Stomach (tissue), 9 donors: ENCODE data around the gene TENM4. TPM values are rescaled to one million over a fixed set of nuclear protein-coding genes. Genes with fewer than 3 reads are reported as not detected.

Experiments used
- DNase-seq, 2 donors: peaks; one replicate each; pipeline versions ENCODE4 v3.0.0 to v3.0.0-alpha.2; 2013 to 2019
- H3K27ac ChIP-seq, 5 donors: fragments of 200-600 bp in 4 of 5; sonication (generic) in 4 of 5; one replicate each; pipeline ENCODE4 v1.5.1; 2013 to 2019; ENCODE audit warnings: mild to moderate bottlenecking in 1 of 5, moderate library complexity in 1 of 5
- H3K27me3 ChIP-seq, 3 donors: fragments of 200-600 bp; sonication (generic); one replicate each; pipeline ENCODE4 v1.5.1; 2017 to 2019; ENCODE audit warnings: mixed run types in 1 of 3
- H3K36me3 ChIP-seq, 4 donors: fragments of 200-600 bp; sonication (generic); 1 replicate in 3 of 4; 2 replicates in 1 of 4; pipeline ENCODE4 v1.5.1; 2016 to 2019
- H3K4me1 ChIP-seq, 4 donors: fragments of 200-600 bp; sonication (generic); one replicate each; pipeline ENCODE4 v1.5.1; 2016 to 2019
- H3K4me3 ChIP-seq, 4 donors: fragments of 200-600 bp; sonication (generic) in 3 of 4; one replicate each; pipeline ENCODE4 v1.5.1; 2016 to 2019; ENCODE audit warnings: mild to moderate bottlenecking in 1 of 4
- H3K9me3 ChIP-seq, 4 donors: fragments of 200-600 bp; sonication (generic); one replicate each; pipeline ENCODE4 v1.5.1; 2016 to 2019
- CTCF ChIP-seq, 7 experiments: fragments of 450-650 bp in 4 of 7; fragments of 200-600 bp in 3 of 7; sonication (generic) in 3 of 7; IDR thresholded peaks; one replicate each; pipeline ENCODE4 v1.5.1; 2016 to 2019; ENCODE audit warnings: antibody characterized with exemption in 7 of 7, control low read depth in 2 of 7, mild to moderate bottlenecking in 1 of 7
- EP300 ChIP-seq: sonication (generic); formaldehyde crosslinking; IDR thresholded peaks from one replicate; pipeline ENCODE4 v1.6.1; 2017; ENCODE audit warnings: antibody characterized with exemption
- POLR2A ChIP-seq, 4 donors: fragments of 450-650 bp; IDR thresholded peaks; one replicate each; pipeline ENCODE4 v1.6.1; 2016; ENCODE audit warnings: antibody characterized with exemption in 4 of 4, control low read depth in 2 of 4, mild to moderate bottlenecking in 1 of 4, moderate library complexity in 1 of 4
- POLR2AphosphoS5 ChIP-seq, 3 donors: sonication (generic); formaldehyde crosslinking; IDR thresholded peaks; one replicate each; pipeline ENCODE4 v1.6.1; 2016; ENCODE audit warnings: antibody characterized with exemption in 3 of 3
- WGBS, 5 donors: extraction: QIAGEN DNeasy Blood & Tissue Kit in 3 of 5; methylation state at CpG; one replicate each; pipeline versions ENCODE4 v1.1.5 to v1.1.7; 2013 to 2018; 5-methylcytosine and 5-hydroxymethylcytosine counted together
- intact Hi-C: fragments of 100-400 bp; cut with DNase I; formaldehyde crosslinking; loops from one replicate; pipeline ENCODE4 v1.15.1; 2023; ENCODE audit warnings: low total_unique reads
- polyA plus RNA-seq, 3 donors: library from polyadenylated mRNA; stranded (reverse); fragments of 200-250 nt; gene quantifications; one replicate each; pipeline ENCODE4 v1.2.3, GENCODE V29; 2013
- total RNA-seq, 5 donors: library from RNA; depleted of rRNA; stranded (reverse); fragments of >200 nt; gene quantifications; one replicate each; pipeline versions ENCODE4 v1.1.0 to v1.2.3, GENCODE V29; 2014 to 2016
- donor health status: healthy with polysubstance abuse.
- donor health status: Bipolar disorder and iron deficiency.
- donor health status: healthy.

TENM4 gene
- total and polyA plus RNA-seq, 8 donors, result 0.06 to 13.2 (median 0.87) TPM; not detected in 1

GRCh38 chr11:79335681-79336080 is 105.1 kb downstream of the TENM4 start:
- Histone ChIP-seq H3K27me3 (no peaks in the 10 kb centered on the region), H3K9me3 (no peaks in the 10 kb centered on the region), H3K27ac (no peak overlapping the region), H3K4me3 (no peak overlapping the region), H3K4me1 (no peaks in the 10 kb centered on the region), H3K36me3 (no peaks in the 10 kb centered on the region)
- no peak for DNase-seq
- intact Hi-C loops, result no loop called here
- TF ChIP-seq POLR2AphosphoS5 (IDR thresholded peaks at IDR 0.05) (no peak), CTCF (IDR thresholded peaks at IDR 0.05) (no peak), EP300 (no peak), POLR2A (IDR thresholded peaks at IDR 0.05) (no peak)
- WGBS, 5 donors, result 69 to 93% (median 86%) methylated on average over 3 of the region's 3 CpGs

DNA sequence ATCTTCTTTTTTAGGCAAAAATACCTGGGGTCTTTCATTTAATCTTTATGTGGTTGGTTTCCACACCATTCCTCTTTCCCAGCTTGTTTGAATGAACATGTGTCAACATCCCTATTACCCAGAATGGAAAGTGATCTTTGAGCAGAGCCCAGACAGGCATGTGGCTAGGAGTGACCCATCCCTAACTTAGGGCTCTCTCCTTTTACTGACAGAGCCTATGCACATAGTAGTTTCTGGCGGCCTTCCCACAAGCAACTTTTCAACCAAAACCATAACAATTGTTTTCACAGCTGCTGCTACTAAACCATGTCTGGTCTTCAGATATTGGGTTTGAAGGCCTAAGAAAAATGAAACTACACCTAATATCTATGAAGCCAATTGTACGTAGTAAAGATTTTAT is 107.5 kb downstream of the TENM4 start:
- no peaks in the 10 kb centered on the region for H3K4me1 ChIP-seq
- DNase-seq, result no peak
- no peaks in the 10 kb centered on the region for H3K36me3 ChIP-seq
- no peak overlapping the region for H3K27ac ChIP-seq
- intact Hi-C loops, result no loop called here
- no peaks in the 10 kb centered on the region for H3K9me3 ChIP-seq
- H3K27me3 ChIP-seq, result no peaks in the 10 kb centered on the region
- TF ChIP-seq CTCF (IDR thresholded peaks at IDR 0.05) (no peak), POLR2A (IDR thresholded peaks at IDR 0.05) (no peak), EP300 (no peak), POLR2AphosphoS5 (IDR thresholded peaks at IDR 0.05) (no peak)
- no peak overlapping the region for H3K4me3 ChIP-seq
- 81 to 97% (median 88%) methylated on average over 2 of the region's 2 CpGs for WGBS, 5 donors

GRCh38 chr11:79332017-79332416 is 108.8 kb downstream of the TENM4 start:
- Histone ChIP-seq H3K27me3 (no peaks in the 10 kb centered on the region), H3K4me3 (no peak overlapping the region), H3K27ac (no peak overlapping the region), H3K36me3 (no peaks in the 10 kb centered on the region), H3K4me1 (no peaks in the 10 kb centered on the region), H3K9me3 (no peaks in the 10 kb centered on the region)
- no peak for TF ChIP-seq POLR2AphosphoS5 (IDR thresholded peaks at IDR 0.05)
- no peak for TF ChIP-seq POLR2A (IDR thresholded peaks at IDR 0.05)
- no peak for TF ChIP-seq CTCF (IDR thresholded peaks at IDR 0.05)
- no peak for TF ChIP-seq EP300
- no peak for DNase-seq
- intact Hi-C loops, result no loop called here
- 48 to 58% (median 55%) methylated on average over 2 of the region's 2 CpGs for WGBS, 5 donors

GRCh38 chr11:79331203-79331901 is 109.5 kb downstream of the TENM4 start:
- no peak overlapping the region for H3K4me3 ChIP-seq

More at GRCh38 chr11:79331203-79331901, 109.5 kb downstream of the TENM4 start:
- H3K9me3 ChIP-seq, result no peaks in the 10 kb centered on the region
- no peak for TF ChIP-seq POLR2A (IDR thresholded peaks at IDR 0.05)
- no peak for TF ChIP-seq CTCF (IDR thresholded peaks at IDR 0.05)
- TF ChIP-seq POLR2AphosphoS5 (IDR thresholded peaks at IDR 0.05), result no peak
- no peak for TF ChIP-seq EP300
- no peaks in the 10 kb centered on the region for H3K36me3 ChIP-seq
- intact Hi-C loops, result no loop called here
- H3K27me3 ChIP-seq, result no peaks in the 10 kb centered on the region
- H3K4me1 ChIP-seq, result no peaks in the 10 kb centered on the region
- H3K27ac ChIP-seq, result no peak overlapping the region
- 65 to 80% (median 69%) methylated on average over 5 of the region's 5 CpGs for WGBS, 5 donors
- no peak for DNase-seq
